Ramos (cell line): ENCODE results near the gene ARHGAP31.
"Not testable (repeated sequence)": the region's sequence is repeated elsewhere in the genome, so short reads cannot be mapped to it uniquely, and the experiment has no call there.

Source experiments
- in situ Hi-C: fragments of 300-500 bp; cut with MboI; formaldehyde crosslinking; loops from one replicate; pipeline ENCODE4 v1.14.3; 2022; ENCODE audit warnings: low sequenced_read_pairs; ENCODE audit not compliant: unreplicated experiment

ARHGAP31 gene

DNA sequence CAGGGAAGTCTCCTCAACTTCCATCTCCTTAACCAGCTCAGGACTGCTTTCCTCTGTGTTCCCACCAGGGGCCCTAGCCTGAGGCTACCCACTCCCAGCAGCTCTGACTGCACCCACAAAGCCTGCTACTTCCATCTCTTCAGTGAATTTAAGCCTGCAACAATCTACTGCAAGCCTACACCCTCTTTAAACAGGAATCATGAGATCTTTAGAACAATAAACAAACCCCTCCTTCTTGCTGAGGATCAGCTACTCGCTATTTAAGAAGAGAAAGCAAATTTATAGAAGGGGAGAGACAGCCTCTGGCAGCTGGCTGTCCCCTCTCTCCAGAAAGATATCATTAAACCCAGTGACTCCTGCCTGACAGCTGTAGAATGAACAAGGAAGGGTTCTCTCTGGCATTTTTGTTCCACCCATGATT lies 51.9 kb downstream of the ARHGAP31 start:
- in situ Hi-C loops = no loop called here

DNA sequence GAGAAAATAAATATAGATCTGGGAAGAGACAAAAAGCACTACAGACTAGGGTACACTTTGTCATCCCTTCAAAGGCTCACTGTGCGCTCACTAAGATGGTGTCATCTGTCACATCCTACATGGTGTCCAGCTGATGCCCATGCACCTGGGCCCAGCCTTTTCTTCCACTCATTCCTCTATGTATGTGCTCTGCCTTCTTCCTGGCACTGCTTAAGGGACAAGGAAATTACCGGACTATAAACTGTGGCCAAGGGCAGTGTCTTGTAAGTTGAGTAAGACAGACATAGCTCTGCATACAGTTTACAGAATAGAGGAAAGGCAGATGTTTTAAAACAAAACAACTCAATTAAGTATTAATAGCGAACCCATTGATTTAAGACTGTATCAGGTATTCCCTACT lies 52.9 kb downstream of the ARHGAP31 start:
- in situ Hi-C loops = no loop called here

GRCh38 chr3:119349354-119350041 lies 55.3 kb downstream of the ARHGAP31 start:
- in situ Hi-C loops = no loop called here

DNA sequence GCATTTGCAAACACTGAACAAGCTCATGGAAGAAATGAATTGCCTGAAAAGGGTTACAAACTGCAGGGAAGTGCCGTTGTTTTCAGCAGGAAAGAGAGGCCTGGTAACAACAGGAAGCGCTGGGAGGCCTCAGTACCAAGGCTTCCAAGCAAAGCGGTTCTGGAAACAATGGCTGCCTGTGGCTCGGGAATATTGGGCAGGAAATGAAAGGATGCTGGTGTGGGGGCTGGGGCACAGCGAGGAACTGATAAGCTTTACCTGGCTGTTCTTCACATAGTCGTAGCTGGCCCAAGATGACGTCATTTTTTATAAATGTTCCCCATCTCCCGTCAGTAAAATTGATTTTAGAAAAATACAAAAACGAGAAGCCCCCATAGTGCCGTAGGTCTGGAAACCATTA lies 55.9 kb downstream of the ARHGAP31 start:
- in situ Hi-C loops = no loop called here

DNA sequence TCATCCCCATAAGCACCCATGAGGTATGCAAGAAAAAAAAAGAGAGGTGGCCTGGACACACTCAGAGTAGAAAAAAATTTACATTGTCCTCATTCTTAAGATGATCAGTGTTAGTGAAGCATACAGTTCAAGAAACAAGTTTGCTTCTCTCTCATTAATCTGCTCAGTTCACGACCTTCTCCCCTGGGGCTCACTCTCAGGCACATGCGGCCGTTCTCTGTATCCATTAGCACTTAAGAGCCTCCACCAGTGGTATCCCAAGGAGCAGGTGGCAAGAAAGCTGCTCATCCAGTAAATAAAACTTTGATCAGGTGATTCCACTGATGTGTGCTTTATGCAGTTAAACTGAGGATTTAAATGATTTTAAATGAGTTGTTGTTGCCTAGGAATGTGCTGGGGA lies 57.4 kb downstream of the ARHGAP31 start:
- in situ Hi-C loops = no loop called here

DNA sequence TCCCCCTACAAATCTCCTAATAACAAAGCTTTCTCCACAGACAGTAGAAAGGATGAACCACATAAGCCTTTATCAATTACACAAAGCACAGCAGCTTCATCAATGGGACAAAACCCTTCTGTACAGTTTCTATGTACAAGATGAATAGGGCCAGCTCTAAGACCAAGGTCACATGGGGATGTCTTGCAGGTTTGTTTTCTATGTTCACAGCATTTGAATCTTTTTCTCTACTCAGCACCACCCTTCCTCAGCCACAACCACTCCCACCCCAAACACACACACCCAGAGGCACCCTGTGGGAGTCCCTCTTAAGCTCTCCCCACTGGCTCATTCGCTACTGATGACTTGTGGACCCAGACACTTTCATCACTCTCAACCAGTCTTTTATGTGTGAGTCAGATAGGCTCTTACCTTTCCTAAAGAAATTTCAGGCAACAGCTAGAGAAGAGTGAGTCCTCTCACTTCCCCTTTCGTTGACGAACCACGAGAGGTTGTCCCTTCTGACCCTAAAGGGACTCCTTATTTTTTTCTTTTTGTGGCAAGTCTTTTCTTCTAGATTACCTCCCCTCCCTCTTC lies 57.9 kb downstream of the ARHGAP31 start:
- in situ Hi-C loops = no loop called here

GRCh38 chr3:119352863-119353527 lies 58.8 kb downstream of the ARHGAP31 start:
- in situ Hi-C loops = no loop called here

- in situ Hi-C loops = not testable (repeated sequence)
Observed at GRCh38 chr3:119355608-119356007, 61.4 kb downstream of the ARHGAP31 start.

GRCh38 chr3:119356646-119357045 lies 62.5 kb downstream of the ARHGAP31 start:
- in situ Hi-C loops = no loop called here

- in situ Hi-C loops = no loop called here
Observed at GRCh38 chr3:119357190-119357589, 63.0 kb downstream of the ARHGAP31 start.

DNA sequence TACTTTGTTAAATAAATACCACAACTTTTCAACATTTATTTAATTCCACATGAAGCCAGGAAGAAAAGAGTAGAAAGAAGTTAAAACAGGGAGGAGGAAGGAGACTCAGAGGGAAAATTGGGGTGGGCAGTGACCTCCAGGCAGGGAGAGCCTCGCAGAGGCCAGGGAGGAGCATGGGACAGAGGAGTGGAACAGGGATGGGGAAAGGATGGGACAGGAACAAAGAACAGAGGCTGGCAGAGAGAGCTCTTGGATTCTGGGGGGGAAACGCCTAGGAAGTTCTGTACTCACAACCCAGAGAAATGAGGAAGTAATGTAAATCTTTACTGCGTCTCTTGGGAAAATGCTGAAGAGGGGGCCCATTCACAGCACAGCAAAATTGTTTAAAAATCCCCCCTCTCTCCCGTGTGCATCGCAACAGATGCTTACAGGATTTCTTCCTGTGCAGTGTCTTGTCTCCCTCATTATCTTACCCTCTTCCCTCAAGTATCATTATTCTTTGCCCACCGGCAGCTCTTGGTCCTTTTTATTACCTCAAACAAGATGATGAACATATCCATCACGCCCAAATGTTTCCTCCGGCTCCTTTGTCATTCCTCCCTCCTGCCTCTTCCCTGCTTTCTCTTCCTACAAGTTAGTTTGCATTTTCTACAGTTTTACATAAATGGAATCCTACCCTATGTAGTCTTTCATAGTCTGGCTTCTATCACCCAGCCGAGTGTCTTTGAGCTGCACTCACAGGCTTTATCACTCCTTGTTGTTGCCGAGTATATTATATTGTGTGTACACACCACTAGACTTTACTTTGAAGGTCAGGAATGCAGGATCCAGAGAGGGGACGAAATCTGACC lies 65.5 kb downstream of the ARHGAP31 start:
- in situ Hi-C loops = no loop called here

DNA sequence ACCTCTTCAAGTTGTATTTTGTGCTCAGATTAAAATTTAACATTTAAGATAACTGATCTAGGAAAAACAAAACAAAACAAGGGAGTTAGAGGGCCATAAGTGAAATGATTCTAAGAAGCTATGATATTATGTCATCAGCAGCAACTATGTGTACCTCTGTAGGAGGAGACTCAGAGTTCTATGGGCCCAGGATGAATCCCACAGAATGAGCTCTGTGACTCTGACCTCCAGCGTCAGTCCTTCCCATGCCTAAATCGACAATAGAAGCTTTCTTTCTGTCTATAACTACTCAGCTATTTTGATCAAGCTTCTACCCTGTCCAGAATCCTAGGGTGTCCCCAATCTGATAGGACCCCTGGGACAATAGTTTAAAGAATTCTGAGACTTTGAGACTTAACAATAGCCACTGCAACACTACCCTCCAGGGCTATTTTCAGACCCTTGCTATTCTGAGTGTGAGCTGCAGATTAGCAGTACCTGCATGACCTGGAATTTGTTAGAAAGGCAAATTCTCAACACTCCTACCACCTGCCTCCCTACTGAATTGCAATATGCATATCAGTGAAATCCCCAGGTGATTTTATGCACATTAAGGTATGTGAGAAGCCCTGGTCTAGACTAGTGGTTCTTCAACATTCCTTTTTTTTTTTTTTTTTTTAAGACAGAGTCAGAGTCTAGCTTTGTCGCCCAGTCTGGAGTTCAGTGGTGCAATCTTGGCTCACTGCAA lies 66.7 kb downstream of the ARHGAP31 start:
- in situ Hi-C loops = no loop called here

DNA sequence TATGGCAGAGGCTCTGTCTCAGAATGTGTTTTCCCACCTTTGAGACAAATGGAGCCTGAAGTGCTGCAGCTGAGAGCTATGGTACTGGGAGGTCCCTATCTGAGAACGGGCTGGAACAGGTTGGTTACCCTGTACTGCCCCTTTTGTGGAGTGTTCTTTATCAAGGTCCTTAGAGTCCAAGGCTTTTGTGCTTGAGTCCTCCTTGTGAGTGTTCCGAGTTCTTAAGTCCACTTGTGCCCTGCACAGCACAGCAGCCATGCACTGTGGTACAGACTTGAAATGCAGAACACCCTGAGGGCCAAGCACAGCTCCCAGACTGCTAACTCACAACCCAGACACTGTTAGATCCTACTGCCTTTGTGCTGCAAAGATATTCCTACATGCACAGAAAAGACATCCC lies 67.8 kb downstream of the ARHGAP31 start:
- in situ Hi-C loops = no loop called here

- in situ Hi-C loops = no loop called here
Observed at GRCh38 chr3:119362940-119363725, 69.0 kb downstream of the ARHGAP31 start.

GRCh38 chr3:119364401-119364800 lies 70.2 kb downstream of the ARHGAP31 start:
- in situ Hi-C loops = no loop called here

- in situ Hi-C loops = no loop called here
Observed at GRCh38 chr3:119365418-119365817, 71.2 kb downstream of the ARHGAP31 start.

DNA sequence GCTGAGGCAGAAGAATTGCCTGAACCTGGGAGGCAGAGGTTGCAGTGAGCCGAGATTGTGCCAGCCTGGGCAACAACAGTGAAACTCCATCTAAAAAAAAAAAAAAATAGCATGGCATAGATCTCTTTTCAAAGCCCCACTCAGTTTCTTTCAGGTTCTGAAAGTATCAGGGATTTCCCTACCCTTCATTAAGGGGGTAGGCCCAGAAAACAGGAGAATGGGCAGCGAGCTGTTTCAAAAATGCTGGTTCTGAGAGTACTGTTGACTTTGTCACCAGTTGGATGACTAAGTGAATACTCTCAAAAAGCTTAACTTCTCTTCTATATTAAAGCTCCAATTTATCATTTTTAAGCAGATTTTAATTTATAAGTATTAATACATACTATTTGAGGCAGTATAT lies 72.8 kb downstream of the ARHGAP31 start:
- in situ Hi-C loops = no loop called here

DNA sequence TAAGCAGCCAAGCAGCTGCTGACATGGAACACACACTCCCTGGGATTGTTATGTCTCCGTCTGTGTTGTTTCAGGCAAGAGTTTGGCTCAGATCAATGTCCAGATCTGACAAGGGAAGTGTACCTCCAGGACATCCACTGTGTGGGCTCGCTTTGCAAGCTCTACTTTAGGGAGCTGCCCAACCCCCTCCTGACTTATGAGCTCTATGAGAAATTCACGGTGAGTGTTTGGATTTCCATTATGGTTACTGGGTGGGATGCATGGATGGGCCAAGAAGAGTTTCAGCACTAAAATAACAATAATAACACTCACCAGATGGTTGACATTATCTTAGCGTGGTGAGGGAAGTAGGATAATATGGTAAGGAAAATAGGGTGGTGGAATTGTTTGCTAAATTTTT lies 74.1 kb downstream of the ARHGAP31 start:
- in situ Hi-C loops = no loop called here

GRCh38 chr3:119371786-119372185 lies 77.6 kb downstream of the ARHGAP31 start:
- in situ Hi-C loops = not testable (repeated sequence)
